ENCODE measurements around the gene ATE1. TPM values are rescaled to one million over a fixed set of nuclear protein-coding genes. Genes with fewer than 3 reads are reported as not detected.

Gene ATE1
- total RNA-seq, 1 donor from 2014 or later: 22.6 TPM

- no peak overlapping the region for H3K27ac Mint-ChIP-seq (ENCODE audit: unreplicated experiment)
- H3K36me3 Mint-ChIP-seq (ENCODE audit: low read depth, unreplicated experiment): no peaks in the 10 kb centered on the region
- no peak overlapping the region for H3K27ac ChIP-seq (ENCODE audit: low read depth, low read length)
- no peak overlapping the region for H3K9ac ChIP-seq (ENCODE audit: low read length)
- no peak for DNase-seq (ENCODE audit: low read depth)
- peaks cover 4% of the 10 kb centered on the region for H3K4me1 Mint-ChIP-seq (ENCODE audit: low read depth, unreplicated experiment)
- H3K4me3 Mint-ChIP-seq (ENCODE audit: unreplicated experiment): no peak overlapping the region
- H3K4me2 ChIP-seq (ENCODE audit: low read length): no peak overlapping the region
- FAIRE-seq: peak; percentile 29
- H3K79me2 ChIP-seq (ENCODE audit: insufficient read depth, low read length): no peaks in the 10 kb centered on the region
- peaks cover 7% of the 10 kb centered on the region for H3K4me1 ChIP-seq (ENCODE audit: insufficient read depth, low read length)
- H3K27me3 Mint-ChIP-seq (ENCODE audit: low read depth, unreplicated experiment): no peaks in the 10 kb centered on the region
- no peaks in the 10 kb centered on the region for H3K9me3 ChIP-seq (ENCODE audit: insufficient read depth, low read depth, low read length)
- H2AFZ ChIP-seq (ENCODE audit: low read depth, low read length): no peak overlapping the region
- TF ChIP-seq EZH2 (IDR thresholded peaks at IDR 0.05; ENCODE audit: insufficient read depth, low read length): no peak
- TF ChIP-seq CTCF (IDR thresholded peaks at IDR 0.05; ENCODE audit: insufficient read depth, low read depth, low read length): no peak
- peaks cover 1% of the 10 kb centered on the region for H3K9me3 Mint-ChIP-seq (ENCODE audit: unreplicated experiment)
- H3K27me3 ChIP-seq (ENCODE audit: insufficient read depth, low read length): no peaks in the 10 kb centered on the region
- H3K36me3 ChIP-seq (ENCODE audit: insufficient read depth, low read length): no peaks in the 10 kb centered on the region
- no peak overlapping the region for H3K4me3 ChIP-seq (ENCODE audit: insufficient read depth, low read depth, low read length)
- no peaks in the 10 kb centered on the region for H4K20me1 ChIP-seq (ENCODE audit: insufficient read depth, low read length)
Measured at GRCh38 chr10:121947343-121948330, 19.8 kb upstream of the ATE1 start.

GRCh38 chr10:121942749-121943416, 15.1 kb upstream of the ATE1 start:
- H3K27ac Mint-ChIP-seq (ENCODE audit: unreplicated experiment): no peak overlapping the region

More at GRCh38 chr10:121942749-121943416, 15.1 kb upstream of the ATE1 start:
- Histone ChIP-seq H2AFZ (ENCODE audit: low read depth, low read length) (no peak overlapping the region), H3K4me1 (ENCODE audit: insufficient read depth, low read length) (peaks cover 7% of the 10 kb centered on the region), H3K9me3 (ENCODE audit: insufficient read depth, low read depth, low read length) (no peaks in the 10 kb centered on the region), H3K4me3 (ENCODE audit: insufficient read depth, low read depth, low read length) (no peak overlapping the region), H3K27ac (ENCODE audit: low read depth, low read length) (no peak overlapping the region), H4K20me1 (ENCODE audit: insufficient read depth, low read length) (no peaks in the 10 kb centered on the region), H3K4me2 (ENCODE audit: low read length) (peak overlapping the region; percentile 55), H3K9ac (ENCODE audit: low read length) (no peak overlapping the region), H3K27me3 (ENCODE audit: insufficient read depth, low read length) (no peaks in the 10 kb centered on the region), H3K36me3 (ENCODE audit: insufficient read depth, low read length) (no peaks in the 10 kb centered on the region), H3K79me2 (ENCODE audit: insufficient read depth, low read length) (no peaks in the 10 kb centered on the region)
- Mint-ChIP-seq H3K36me3 (ENCODE audit: low read depth, unreplicated experiment) (no peaks in the 10 kb centered on the region), H3K27me3 (ENCODE audit: low read depth, unreplicated experiment) (no peaks in the 10 kb centered on the region), H3K4me1 (ENCODE audit: low read depth, unreplicated experiment) (peaks cover 6% of the 10 kb centered on the region), H3K4me3 (ENCODE audit: unreplicated experiment) (no peak overlapping the region), H3K9me3 (ENCODE audit: unreplicated experiment) (no peaks in the 10 kb centered on the region)
- FAIRE-seq (peak; percentile 99), DNase-seq (ENCODE audit: low read depth) (peak; percentile 89)
- TF ChIP-seq CTCF (IDR thresholded peaks at IDR 0.05; ENCODE audit: insufficient read depth, low read depth, low read length) (no peak), EZH2 (IDR thresholded peaks at IDR 0.05; ENCODE audit: insufficient read depth, low read length) (no peak)
